H1 (cell line): Measurements from ENCODE around the gene COQ9. TPM values are rescaled to one million over a fixed set of nuclear protein-coding genes. Genes with fewer than 3 reads are reported as not detected.

Source experiments
- CBX5 ChIP-seq: fragments of 300-800, 300-1000 bp; sonication (generic); IDR thresholded peaks from 2 replicates; pipeline ENCODE4 v1.7.1; 2016; ENCODE audit warnings: antibody characterized with exemption, low read length, low read depth
- FOSL1 ChIP-seq: IDR thresholded peaks from 2 replicates; pipeline ENCODE4 v1.6.1; 2011; ENCODE audit warnings: mild to moderate bottlenecking, low read depth, low read length, moderate library complexity; ENCODE audit not compliant: insufficient read depth
- RXRA ChIP-seq: IDR thresholded peaks from 2 replicates; pipeline ENCODE4 v1.6.1; 2011; ENCODE audit warnings: low read depth, mild to moderate bottlenecking, low read length, moderate library complexity; ENCODE audit not compliant: insufficient read depth
- SIX5 ChIP-seq: IDR thresholded peaks from 2 replicates; pipeline ENCODE4 v1.6.1; 2011; ENCODE audit warnings: mild to moderate bottlenecking, low read depth, low read length
- SP4 ChIP-seq: IDR thresholded peaks from 2 replicates; pipeline ENCODE4 v1.6.1; 2012; ENCODE audit warnings: low read length, inconsistent platforms
- USF2 ChIP-seq: IDR thresholded peaks from 2 replicates; pipeline ENCODE4 v1.6.1; 2011; ENCODE audit warnings: low read length, improper control_type of control experiment
- polyA plus RNA-seq, 7 experiments: library from polyadenylated mRNA; depleted of rRNA in 3 of 7; stranded (reverse) in 5 of 7; unstranded in 2 of 7; fragments of >200 nt in 5 of 7; fragments of 200-250 nt in 2 of 7; gene quantifications; 1 replicate in 5 of 7; 2 replicates in 1 of 7; 4 replicates in 1 of 7; pipeline versions ENCODE4 v1.2.1 to v1.2.3, GENCODE V29; 2011 to 2013; ENCODE audit warnings: missing spikeins in 2 of 7, mixed read lengths in 2 of 7
- total RNA-seq: library from RNA; stranded (reverse); fragmentation: NEBNext Ultra II Directional; extraction: Animal tissue kit (Norgen Biotek cat#: 25700); gene quantifications from 2 replicates; pipeline ENCODE4 v1.2.1, GENCODE V29; 2021

The COQ9 gene
- total and polyA plus RNA-seq, 2 of the 8 experiments (the other 6 are each of a cell fraction or from before 2014, with no cell fraction given): 33.3 to 60.3 TPM

GRCh38 chr16:57485916-57486857 lies 38.9 kb downstream of the COQ9 start, which contains the start of gene DOK4 (continued):
- TF ChIP-seq SIX5 (no peak), CBX5 (no peak), RXRA (no peak), USF2 (no peak), FOSL1 (no peak), SP4 (no peak)
- TF ChIP-seq, all 59 proteins: peak for 4
